Suprapubic skin (tissue), 4 donors: ENCODE measurements around the gene PPAN. TPM values are rescaled to one million over a fixed set of nuclear protein-coding genes. Genes with fewer than 3 reads are reported as not detected.

ENCODE experiments used
- DNase-seq, 2 donors: peaks; one replicate each; pipeline ENCODE4 v3.0.0-alpha.2; 2019; ENCODE audit warnings: low spot score in 2 of 2
- H3K27ac ChIP-seq: fragments of 200-600 bp; sonication (generic); one replicate; pipeline ENCODE4 v1.5.1; 2019
- H3K27me3 ChIP-seq: fragments of 200-600 bp; sonication (generic); one replicate; pipeline ENCODE4 v1.5.1; 2019
- H3K36me3 ChIP-seq: fragments of 200-600 bp; sonication (generic); one replicate; pipeline ENCODE4 v1.5.1; 2019
- H3K4me1 ChIP-seq: fragments of 200-600 bp; sonication (generic); one replicate; pipeline ENCODE4 v1.5.1; 2019
- H3K4me3 ChIP-seq: fragments of 200-600 bp; sonication (generic); one replicate; pipeline ENCODE4 v1.5.1; 2019; ENCODE audit warnings: mild to moderate bottlenecking
- H3K9me3 ChIP-seq: fragments of 200-600 bp; sonication (generic); one replicate; pipeline ENCODE4 v1.5.1; 2019
- EP300 ChIP-seq: sonication (generic); formaldehyde crosslinking; IDR thresholded peaks from one replicate; pipeline ENCODE4 v1.6.1; 2017; ENCODE audit warnings: antibody characterized with exemption
- POLR2A ChIP-seq, 2 donors: fragments of 450-650 bp; IDR thresholded peaks; one replicate each; pipeline ENCODE4 v1.6.1; 2017; ENCODE audit warnings: antibody characterized with exemption in 2 of 2, mild to moderate bottlenecking in 2 of 2, moderate library complexity in 2 of 2
- POLR2AphosphoS5 ChIP-seq, 3 donors: sonication (generic); formaldehyde crosslinking; IDR thresholded peaks; one replicate each; pipeline ENCODE4 v1.6.1; 2017; ENCODE audit warnings: antibody characterized with exemption in 3 of 3
- whole genome bisulfite sequencing: methylation state at CpG from one replicate; pipeline ENCODE4 v1.1.5; 2018; 5-methylcytosine and 5-hydroxymethylcytosine counted together
- total RNA-seq, 4 donors: library from RNA; depleted of rRNA; stranded (reverse); fragments of >200 nt; gene quantifications; one replicate each; pipeline ENCODE4 v1.1.0, GENCODE V29; 2016
- TF ChIP-seq, protein P1 (sequence below), 2 donors: fragments of 200-600 bp in 1 of 2; fragments of 450-650 bp in 1 of 2; sonication (generic) in 1 of 2; IDR thresholded peaks; one replicate each; pipeline ENCODE4 v1.5.1; 2016 to 2019; ENCODE audit warnings: antibody characterized with exemption in 2 of 2, mild to moderate bottlenecking in 1 of 2, moderate library complexity in 1 of 2

PPAN gene
- total RNA-seq, 4 donors from 2014 or later = 41.9 to 55.1 (median 46.8) TPM

DNA sequence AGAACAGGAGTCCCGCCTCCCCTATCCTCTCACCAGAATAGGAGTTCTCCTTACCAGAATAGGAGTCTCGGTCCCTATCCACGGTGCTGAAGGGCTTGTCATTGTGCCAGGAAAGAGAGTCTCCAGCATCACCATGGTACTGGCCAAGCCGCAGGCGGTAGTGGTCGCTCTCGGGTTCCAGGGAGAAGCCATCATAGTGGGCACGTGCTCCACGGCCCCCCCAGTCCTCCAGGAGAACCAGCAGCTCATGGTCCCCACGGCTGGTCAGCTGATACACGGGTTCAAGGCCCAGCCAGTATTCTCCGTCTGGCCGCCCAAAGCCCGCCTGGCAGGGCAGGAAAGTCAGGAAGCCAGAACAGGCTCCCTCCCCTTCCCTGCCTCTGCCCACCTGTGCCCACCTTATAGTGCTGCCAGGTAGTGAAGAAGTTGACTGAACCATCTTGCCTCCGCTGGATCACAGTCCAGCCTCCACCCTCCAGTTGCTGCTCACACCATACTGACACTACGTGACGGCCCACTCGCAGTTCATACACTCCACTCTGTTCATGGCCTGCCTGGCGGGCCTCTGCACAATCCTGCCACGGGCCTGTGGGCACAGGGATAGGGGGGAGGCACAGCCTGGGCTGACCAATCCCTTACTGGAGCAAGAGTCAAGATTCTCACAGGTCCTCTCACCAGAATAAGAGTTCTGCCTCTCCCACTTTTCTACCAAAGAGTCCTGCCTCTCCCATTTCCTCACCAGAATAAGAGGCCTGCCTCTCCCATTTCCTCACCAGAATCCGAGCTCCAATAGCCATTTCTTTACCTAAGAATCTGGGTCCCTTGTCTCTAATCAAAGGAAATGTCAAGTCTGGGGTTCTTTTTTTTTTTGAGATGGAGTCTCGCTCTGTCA lies 12.6 kb upstream of the PPAN start:
- H3K4me3 ChIP-seq = no peak overlapping the region
- no peaks in the 10 kb centered on the region for H3K27me3 ChIP-seq
- WGBS = 86% methylated on average over 20 of the region's 22 CpGs
- DNase-seq = no peak
- peaks cover 16% of the 10 kb centered on the region for H3K4me1 ChIP-seq
- H3K36me3 ChIP-seq = peaks cover 37% of the 10 kb centered on the region
- H3K9me3 ChIP-seq = no peaks in the 10 kb centered on the region
- TF ChIP-seq POLR2A (IDR thresholded peaks at IDR 0.05) = no peak
- no peak for TF ChIP-seq POLR2AphosphoS5 (IDR thresholded peaks at IDR 0.05)
- no peak for TF ChIP-seq EP300
- TF ChIP-seq, protein P1, sequence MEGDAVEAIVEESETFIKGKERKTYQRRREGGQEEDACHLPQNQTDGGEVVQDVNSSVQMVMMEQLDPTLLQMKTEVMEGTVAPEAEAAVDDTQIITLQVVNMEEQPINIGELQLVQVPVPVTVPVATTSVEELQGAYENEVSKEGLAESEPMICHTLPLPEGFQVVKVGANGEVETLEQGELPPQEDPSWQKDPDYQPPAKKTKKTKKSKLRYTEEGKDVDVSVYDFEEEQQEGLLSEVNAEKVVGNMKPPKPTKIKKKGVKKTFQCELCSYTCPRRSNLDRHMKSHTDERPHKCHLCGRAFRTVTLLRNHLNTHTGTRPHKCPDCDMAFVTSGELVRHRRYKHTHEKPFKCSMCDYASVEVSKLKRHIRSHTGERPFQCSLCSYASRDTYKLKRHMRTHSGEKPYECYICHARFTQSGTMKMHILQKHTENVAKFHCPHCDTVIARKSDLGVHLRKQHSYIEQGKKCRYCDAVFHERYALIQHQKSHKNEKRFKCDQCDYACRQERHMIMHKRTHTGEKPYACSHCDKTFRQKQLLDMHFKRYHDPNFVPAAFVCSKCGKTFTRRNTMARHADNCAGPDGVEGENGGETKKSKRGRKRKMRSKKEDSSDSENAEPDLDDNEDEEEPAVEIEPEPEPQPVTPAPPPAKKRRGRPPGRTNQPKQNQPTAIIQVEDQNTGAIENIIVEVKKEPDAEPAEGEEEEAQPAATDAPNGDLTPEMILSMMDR (IDR thresholded peaks at IDR 0.05) = no peak
- H3K27ac ChIP-seq = no peak overlapping the region

DNA sequence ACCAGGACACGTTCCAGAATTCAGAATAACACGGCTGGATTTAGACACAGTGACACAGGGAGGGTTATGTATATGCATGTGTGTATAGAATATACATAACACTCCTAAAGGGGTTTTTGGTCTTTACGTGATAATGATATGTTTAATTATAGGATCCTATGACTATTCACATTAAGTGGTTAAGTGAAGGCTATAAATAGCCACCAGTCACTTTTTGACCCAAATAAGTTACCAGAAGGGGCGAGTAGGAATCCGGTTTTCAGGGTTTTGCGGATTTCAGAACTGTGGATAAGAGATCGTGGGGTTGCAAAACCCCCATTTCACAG lies 10.6 kb upstream of the PPAN start:
- WGBS = 26% methylated on average over 7 of the region's 7 CpGs

DNA sequence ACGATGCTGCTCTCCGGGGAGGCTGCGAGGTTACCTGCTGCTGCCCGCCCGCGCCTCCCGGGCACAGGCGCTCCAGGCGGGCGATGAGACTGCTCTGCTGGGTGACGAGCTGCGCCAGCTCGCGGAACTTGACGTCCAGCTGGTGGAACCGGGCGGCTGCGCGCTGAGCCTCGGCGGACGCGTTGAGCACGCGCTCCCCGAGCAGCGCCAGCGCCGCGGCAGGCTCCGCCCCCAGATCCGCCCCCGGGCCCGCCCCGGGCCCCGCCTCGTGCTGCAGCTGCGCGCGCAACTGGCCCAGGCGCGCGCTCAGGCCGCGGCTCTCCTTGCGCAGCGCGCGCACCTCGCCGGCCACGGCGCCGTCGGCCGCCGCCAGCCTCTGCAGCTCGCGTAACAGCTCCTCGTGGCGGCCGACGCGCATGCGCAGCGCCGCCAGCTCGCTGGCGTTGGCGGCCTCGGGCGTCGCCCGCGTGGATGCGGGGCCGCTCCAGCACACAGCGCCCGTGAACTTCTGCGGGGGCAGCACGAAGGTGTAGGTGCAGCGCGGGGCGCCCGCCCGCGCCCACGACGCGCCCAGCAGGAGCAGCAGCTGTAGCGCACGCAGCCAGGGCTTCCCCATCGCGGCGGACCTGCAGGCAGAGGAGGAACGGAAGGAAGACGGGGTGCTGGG lies 10.1 kb upstream of the PPAN start:
- Histone ChIP-seq H3K27me3 (no peaks in the 10 kb centered on the region), H3K9me3 (no peaks in the 10 kb centered on the region), H3K4me1 (peaks cover 16% of the 10 kb centered on the region), H3K4me3 (peak overlapping the region; percentile 56), H3K36me3 (peaks cover 15% of the 10 kb centered on the region), H3K27ac (peak overlapping the region; percentile 76)
- 17% methylated on average over 7 of the region's 97 CpGs for WGBS
- peak; percentile 90 to 93 for DNase-seq
- TF ChIP-seq, protein P1 (IDR thresholded peaks at IDR 0.05) = no peak
- TF ChIP-seq POLR2AphosphoS5 (IDR thresholded peaks at IDR 0.05) = no peak
- no peak for TF ChIP-seq EP300
- TF ChIP-seq POLR2A (IDR thresholded peaks at IDR 0.05) = no peak

More for the DNA sequence above, 10.6 kb upstream of the PPAN start:
- H3K9me3 ChIP-seq = no peaks in the 10 kb centered on the region
- TF ChIP-seq, protein P1 (IDR thresholded peaks at IDR 0.05) = no peak
- no peak for TF ChIP-seq POLR2A (IDR thresholded peaks at IDR 0.05)
- H3K4me1 ChIP-seq = peaks cover 16% of the 10 kb centered on the region
- no peaks in the 10 kb centered on the region for H3K27me3 ChIP-seq
- peak overlapping the region; percentile 56 for H3K4me3 ChIP-seq
- DNase-seq = no peak
- H3K36me3 ChIP-seq = peaks cover 20% of the 10 kb centered on the region
- H3K27ac ChIP-seq = peak overlapping the region; percentile 76

DNA sequence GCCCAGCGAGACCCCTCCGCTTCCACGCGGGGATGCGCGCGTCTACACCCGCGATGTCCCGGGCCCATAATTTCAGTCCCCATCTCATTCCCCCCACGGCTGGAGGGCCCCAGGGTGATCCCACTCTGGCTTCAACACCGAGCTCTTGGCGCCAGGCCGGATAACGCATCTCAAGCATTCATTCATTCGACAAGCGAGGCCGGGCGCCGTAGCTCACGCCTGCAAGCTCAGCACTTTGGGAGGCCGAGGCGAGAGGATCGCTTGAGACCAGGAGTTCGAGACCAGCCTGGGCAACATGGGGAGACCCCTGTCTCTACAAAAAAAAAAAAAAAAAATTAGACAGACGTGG lies 9.6 kb upstream of the PPAN start:
- peak in 1 of 2 donors; percentile 85 for DNase-seq
- 32% methylated on average over 14 of the region's 26 CpGs for WGBS
- no peaks in the 10 kb centered on the region for H3K27me3 ChIP-seq
- peak overlapping the region; percentile 58 for H3K27ac ChIP-seq
- peaks cover 16% of the 10 kb centered on the region for H3K4me1 ChIP-seq
- H3K4me3 ChIP-seq = peak overlapping the region; percentile 56
- no peaks in the 10 kb centered on the region for H3K9me3 ChIP-seq
- peaks cover 10% of the 10 kb centered on the region for H3K36me3 ChIP-seq
- TF ChIP-seq POLR2A (IDR thresholded peaks at IDR 0.05) (no peak), EP300 (no peak), POLR2AphosphoS5 (IDR thresholded peaks at IDR 0.05) (no peak)
- TF ChIP-seq, protein P1 (IDR thresholded peaks at IDR 0.05) = no peak

DNA sequence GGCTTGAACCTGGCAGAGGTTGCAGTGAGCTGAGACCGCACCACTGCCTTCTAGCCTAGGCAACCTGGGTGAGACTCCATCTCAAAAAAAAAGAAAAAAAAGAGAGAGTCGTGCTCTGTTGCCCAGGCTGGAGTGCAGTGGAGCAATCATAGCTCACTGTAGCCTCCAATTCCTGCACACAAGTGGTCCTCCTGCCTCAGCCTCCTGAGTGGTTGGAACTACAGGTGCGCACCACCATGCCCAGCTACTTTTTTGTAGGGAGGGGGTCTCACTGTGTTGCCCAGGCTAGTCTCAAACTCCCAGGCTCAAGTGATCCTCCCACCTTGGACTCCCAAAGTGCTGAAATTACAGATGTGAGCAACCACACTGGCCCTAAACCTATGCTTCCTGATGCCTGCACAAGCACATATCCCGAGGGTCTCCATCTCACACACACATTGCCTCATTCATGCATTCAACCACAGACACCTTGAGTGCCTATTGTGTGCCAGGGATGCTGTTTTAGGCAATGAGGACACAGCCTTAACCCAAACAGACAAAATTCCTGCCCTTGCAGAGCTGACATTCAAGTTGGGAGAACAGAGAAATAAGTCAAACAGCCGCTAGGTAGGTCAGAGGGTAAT lies 5.9 kb upstream of the PPAN start:
- no peak for DNase-seq
- Histone ChIP-seq H3K4me3 (no peak overlapping the region), H3K9me3 (no peaks in the 10 kb centered on the region), H3K27me3 (no peaks in the 10 kb centered on the region), H3K36me3 (no peaks in the 10 kb centered on the region), H3K27ac (no peak overlapping the region), H3K4me1 (peaks cover 16% of the 10 kb centered on the region)
- WGBS = 88% methylated on average over 5 of the region's 5 CpGs
- TF ChIP-seq POLR2A (IDR thresholded peaks at IDR 0.05) (no peak), EP300 (no peak)
- TF ChIP-seq, protein P1 (IDR thresholded peaks at IDR 0.05) = no peak
